ENCODE measurements around the gene WDFY3. TPM values are rescaled to one million over a fixed set of nuclear protein-coding genes. Genes with fewer than 3 reads are reported as not detected.

Gene WDFY3
- total RNA-seq, 4 donors from 2014 or later = 79.2 to 244 (median 119) TPM

DNA sequence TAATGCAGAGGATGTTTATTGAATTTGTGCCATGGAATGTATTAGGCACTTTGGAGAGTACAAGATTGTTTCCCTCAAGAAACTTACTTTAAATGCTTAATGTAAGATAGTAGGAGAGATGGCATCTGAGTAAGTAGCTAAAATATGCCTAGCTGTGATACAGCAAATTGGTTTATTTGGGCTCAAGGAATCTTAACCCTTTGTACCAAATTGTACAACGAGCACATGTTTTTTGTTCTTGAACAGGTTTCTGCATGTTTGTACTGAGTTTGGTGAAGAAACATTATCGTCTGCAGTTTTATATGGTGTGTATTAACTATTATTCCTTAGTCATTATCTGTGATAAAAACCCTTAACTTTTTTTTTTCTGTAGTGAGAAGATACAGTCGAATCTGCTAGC, 334.9 kb downstream of the WDFY3 start:
- DNase-seq (ENCODE audit: low spot score in 2 of 2) = no peak
- H3K27ac ChIP-seq = peak overlapping the region; percentile 30
- TF ChIP-seq, protein P1, sequence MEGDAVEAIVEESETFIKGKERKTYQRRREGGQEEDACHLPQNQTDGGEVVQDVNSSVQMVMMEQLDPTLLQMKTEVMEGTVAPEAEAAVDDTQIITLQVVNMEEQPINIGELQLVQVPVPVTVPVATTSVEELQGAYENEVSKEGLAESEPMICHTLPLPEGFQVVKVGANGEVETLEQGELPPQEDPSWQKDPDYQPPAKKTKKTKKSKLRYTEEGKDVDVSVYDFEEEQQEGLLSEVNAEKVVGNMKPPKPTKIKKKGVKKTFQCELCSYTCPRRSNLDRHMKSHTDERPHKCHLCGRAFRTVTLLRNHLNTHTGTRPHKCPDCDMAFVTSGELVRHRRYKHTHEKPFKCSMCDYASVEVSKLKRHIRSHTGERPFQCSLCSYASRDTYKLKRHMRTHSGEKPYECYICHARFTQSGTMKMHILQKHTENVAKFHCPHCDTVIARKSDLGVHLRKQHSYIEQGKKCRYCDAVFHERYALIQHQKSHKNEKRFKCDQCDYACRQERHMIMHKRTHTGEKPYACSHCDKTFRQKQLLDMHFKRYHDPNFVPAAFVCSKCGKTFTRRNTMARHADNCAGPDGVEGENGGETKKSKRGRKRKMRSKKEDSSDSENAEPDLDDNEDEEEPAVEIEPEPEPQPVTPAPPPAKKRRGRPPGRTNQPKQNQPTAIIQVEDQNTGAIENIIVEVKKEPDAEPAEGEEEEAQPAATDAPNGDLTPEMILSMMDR (IDR thresholded peaks at IDR 0.05) = no peak
- TF ChIP-seq EP300 (IDR thresholded peaks at IDR 0.05) (no peak), POLR2A (IDR thresholded peaks at IDR 0.05) (no peak), POLR2AphosphoS5 (IDR thresholded peaks at IDR 0.05) (no peak)
- H3K36me3 ChIP-seq = peaks cover 6% of the 10 kb centered on the region
- H3K4me3 ChIP-seq = no peak overlapping the region
- no peaks in the 10 kb centered on the region for H3K4me1 ChIP-seq
- 47% methylated on average over 3 of the region's 3 CpGs for WGBS
- H3K9me3 ChIP-seq = no peaks in the 10 kb centered on the region
- H3K27me3 ChIP-seq = no peaks in the 10 kb centered on the region

DNA sequence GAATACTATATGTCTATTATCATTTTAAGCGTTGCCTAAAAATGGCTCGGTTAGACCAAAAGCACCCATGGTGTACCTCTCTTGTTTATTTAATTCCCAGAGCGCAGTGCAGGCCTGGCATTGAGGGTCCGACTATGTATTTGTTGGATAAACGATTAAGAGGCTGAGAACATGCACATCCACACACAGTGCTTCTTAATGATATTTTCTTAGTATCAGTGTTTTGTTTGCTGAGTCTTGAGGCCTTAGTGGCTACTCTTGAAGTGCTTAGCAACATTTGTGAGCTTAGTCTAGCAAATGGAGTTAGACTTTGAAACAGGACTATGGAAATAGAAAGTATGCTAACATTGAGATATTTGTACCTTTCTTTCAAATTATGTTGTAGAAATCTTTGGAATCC, 339.8 kb downstream of the WDFY3 start:
- Histone ChIP-seq H3K27ac (no peak overlapping the region), H3K4me3 (no peak overlapping the region), H3K4me1 (no peaks in the 10 kb centered on the region), H3K9me3 (no peaks in the 10 kb centered on the region), H3K36me3 (peaks cover 5% of the 10 kb centered on the region), H3K27me3 (no peaks in the 10 kb centered on the region)
- 96% methylated on average over 5 of the region's 5 CpGs for WGBS
- TF ChIP-seq EP300 (IDR thresholded peaks at IDR 0.05) (no peak), POLR2A (IDR thresholded peaks at IDR 0.05) (no peak), POLR2AphosphoS5 (IDR thresholded peaks at IDR 0.05) (no peak)
- TF ChIP-seq, protein P1 (IDR thresholded peaks at IDR 0.05) = no peak
- DNase-seq (ENCODE audit: low spot score in 2 of 2) = no peak

DNA sequence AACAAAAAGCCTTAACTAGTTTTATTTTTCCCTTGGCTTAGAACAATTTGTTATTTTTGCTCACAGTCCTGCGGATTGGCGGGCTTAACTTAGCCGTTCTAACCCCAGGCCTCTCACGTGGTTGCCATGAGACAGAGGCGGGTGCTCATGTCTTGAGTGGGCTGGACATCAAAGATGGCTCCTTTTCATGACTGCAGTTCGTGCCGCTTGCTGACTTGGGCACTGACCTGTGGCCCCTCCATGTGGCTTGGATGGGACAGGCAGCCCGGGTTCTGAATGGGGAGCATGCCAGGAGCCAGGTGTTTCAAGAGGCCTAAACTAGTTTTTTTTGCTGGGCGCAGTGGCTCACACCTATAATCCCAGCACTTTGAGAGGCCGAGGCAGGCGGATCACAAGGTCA, 342.8 kb downstream of the WDFY3 start:
- Histone ChIP-seq H3K4me3 (no peak overlapping the region), H3K9me3 (no peaks in the 10 kb centered on the region), H3K36me3 (peaks cover 8% of the 10 kb centered on the region), H3K27me3 (no peaks in the 10 kb centered on the region), H3K4me1 (no peaks in the 10 kb centered on the region), H3K27ac (no peak overlapping the region)
- no peak for TF ChIP-seq POLR2AphosphoS5 (IDR thresholded peaks at IDR 0.05)
- TF ChIP-seq POLR2A (IDR thresholded peaks at IDR 0.05) = no peak
- TF ChIP-seq EP300 (IDR thresholded peaks at IDR 0.05) = no peak
- TF ChIP-seq, protein P1 (IDR thresholded peaks at IDR 0.05) = no peak
- 92% methylated on average over 11 of the region's 11 CpGs for WGBS
- DNase-seq (ENCODE audit: low spot score in 2 of 2) = no peak

DNA sequence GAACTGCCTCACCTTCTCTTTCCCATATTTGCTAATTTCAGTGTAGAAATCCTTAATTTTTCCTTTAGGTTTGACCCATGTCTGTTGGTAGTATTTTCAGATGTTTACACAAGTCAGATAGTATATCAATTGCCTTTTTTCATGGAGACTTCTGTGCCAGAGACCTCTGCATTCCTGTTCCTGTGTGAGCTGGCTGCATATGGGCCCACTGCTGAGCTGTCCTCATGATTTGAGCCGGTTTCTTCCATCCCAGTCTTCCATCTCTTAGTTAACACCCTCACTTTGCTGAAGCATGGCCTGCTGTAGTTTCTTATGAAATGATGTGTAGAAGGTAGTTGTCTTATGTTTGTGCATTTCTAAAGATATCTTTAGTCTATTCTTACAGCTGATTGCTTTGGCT, 343.5 kb downstream of the WDFY3 start:
- TF ChIP-seq EP300 (IDR thresholded peaks at IDR 0.05) (no peak), POLR2A (IDR thresholded peaks at IDR 0.05) (no peak), POLR2AphosphoS5 (IDR thresholded peaks at IDR 0.05) (no peak)
- TF ChIP-seq, protein P1 (IDR thresholded peaks at IDR 0.05) = no peak
- H3K36me3 ChIP-seq = peaks cover 11% of the 10 kb centered on the region
- H3K27ac ChIP-seq = no peak overlapping the region
- WGBS = 84% methylated on average over 1 of the region's 1 CpG
- no peak for DNase-seq (ENCODE audit: low spot score in 2 of 2)
- no peaks in the 10 kb centered on the region for H3K4me1 ChIP-seq
- no peaks in the 10 kb centered on the region for H3K27me3 ChIP-seq
- H3K9me3 ChIP-seq = no peaks in the 10 kb centered on the region
- no peak overlapping the region for H3K4me3 ChIP-seq

Data from suprapubic skin (tissue), 4 donors.